ENCODE results near the gene EPHB4. TPM values are rescaled to one million over a fixed set of nuclear protein-coding genes. Genes with fewer than 3 reads are reported as not detected.

EPHB4 gene
- total RNA-seq, 1 experiment from 2014 or later = 135 TPM

GRCh38 chr7:100764841-100765240 lies 62.5 kb downstream of the EPHB4 start:
- Histone ChIP-seq H3K79me2 (ENCODE audit: insufficient read depth, low read length) (no peaks in the 10 kb centered on the region), H2BK5ac (ENCODE audit: insufficient read length, low read length) (no peak overlapping the region), H3K56ac (ENCODE audit: insufficient read length, low read depth, low read length) (no peak overlapping the region), H3K27ac (ENCODE audit: insufficient read length, low read depth, low read length) (no peak overlapping the region), H3K9me3 (ENCODE audit: control insufficient read depth, low read depth, low read length) (no peaks in the 10 kb centered on the region), H4K20me1 (ENCODE audit: control insufficient read depth, insufficient read depth, insufficient read length) (no peaks in the 10 kb centered on the region), H3K4me1 (ENCODE audit: insufficient read depth, low read length) (no peaks in the 10 kb centered on the region), H3K4ac (ENCODE audit: low read depth, low read length) (no peak overlapping the region), H2AFZ (ENCODE audit: low read length) (no peak overlapping the region), H3K18ac (ENCODE audit: insufficient read length, low read depth, low read length) (no peak overlapping the region), H4K5ac (ENCODE audit: insufficient read length, low read depth, low read length) (no peak overlapping the region), H3K27me3 (ENCODE audit: insufficient read depth, low read length) (no peaks in the 10 kb centered on the region), H3K14ac (ENCODE audit: insufficient read depth, low read length) (no peak overlapping the region), H2AK5ac (ENCODE audit: insufficient read length, low read length) (no peak overlapping the region), H2BK12ac (ENCODE audit: insufficient read length, low read depth, low read length) (no peak overlapping the region), H2BK20ac (ENCODE audit: low read depth, low read length, poor library complexity, severe bottlenecking) (no peak overlapping the region), H3K23me2 (ENCODE audit: insufficient read length, low read depth, low read length, poor library complexity, severe bottlenecking) (no peaks in the 10 kb centered on the region), H3T11ph (ENCODE audit: low read length) (no peak overlapping the region), H4K91ac (ENCODE audit: insufficient read length, low read depth, low read length) (no peak overlapping the region), H2BK120ac (ENCODE audit: low read depth, low read length, poor library complexity, severe bottlenecking) (no peak overlapping the region), H2BK15ac (ENCODE audit: low read depth, low read length) (no peak overlapping the region), H3K9ac (ENCODE audit: extremely low read depth, insufficient read length, low read length) (no peak overlapping the region), H3K79me1 (ENCODE audit: insufficient read depth, low read depth, low read length, poor library complexity, severe bottlenecking) (no peaks in the 10 kb centered on the region), H3K4me2 (ENCODE audit: insufficient read depth, insufficient read length, low read length) (no peak overlapping the region), H4K8ac (replicated peaks; ENCODE audit: insufficient read length, low read depth, low read length) (no peak overlapping the region), H3K23ac (ENCODE audit: insufficient read length, low read depth, low read length) (no peak overlapping the region)
- Mint-ChIP-seq H3K27me3 (ENCODE audit: low read depth) (peaks cover 14% of the 10 kb centered on the region), H3K4me1 (peaks cover 0 to 17% of the 10 kb centered on the region in 2 experiments; a peak in 2 of 4 replicates), H3K4me3 (no peak overlapping the region), H3K36me3 (ENCODE audit: insufficient read depth in 1 of 3, low read depth in 3 of 3) (no peaks in the 10 kb centered on the region), H3K27ac (peak overlapping the region in 1 of 3 experiments; percentile 36; a peak in 1 of 7 replicates), H3K9me3 (no peaks in the 10 kb centered on the region; a peak in 1 of 5 replicates)
- no peak for TF ChIP-seq CTCF (conservative IDR thresholded peaks at IDR 0.05)
- no peak for DNase-seq
- WGBS (ENCODE audit: extremely low coverage, insufficient read length, low lambda C conversion rate) = no CpG with 5 or more reads among the region's 10 CpGs
